ENCODE results near the gene DPY19L1.

DNA sequence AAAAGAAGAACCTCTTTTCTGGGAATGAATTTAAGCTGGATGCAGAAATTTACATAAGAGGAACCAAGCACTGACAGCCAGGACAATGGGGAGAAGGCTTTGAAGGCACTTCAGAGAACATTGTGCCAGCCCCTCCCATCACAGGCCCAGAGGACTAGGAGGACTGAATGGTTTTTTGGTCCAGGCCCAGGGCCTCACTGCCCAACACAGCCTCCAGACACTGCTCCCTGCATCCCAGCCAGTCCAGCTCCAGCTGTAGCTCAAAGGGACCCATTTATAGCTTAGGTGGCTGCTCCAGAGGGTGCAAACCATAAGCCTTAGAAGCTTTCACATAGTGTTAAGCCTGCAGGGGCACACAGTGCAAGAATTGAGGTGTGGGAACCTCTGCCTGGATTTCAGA lies 142.1 kb downstream of the DPY19L1 start:
- no peak for TF ChIP-seq GATA3 (IDR thresholded peaks at IDR 0.05; ENCODE audit: low read depth, low read length)
- no peak for TF ChIP-seq GATA2 (IDR thresholded peaks at IDR 0.05; ENCODE audit: low read depth, low read length)

All from SH-SY5Y (cell line).